Neuron (in vitro differentiated cells): Measurements from ENCODE around the gene GPC4.

Experiments
- H2AFZ ChIP-seq: one replicate; pipeline ENCODE4 v1.6.1; 2013; ENCODE audit warnings: low read depth, mild to moderate bottlenecking, inconsistent platforms, low read length, moderate library complexity
- H3K27me3 ChIP-seq: one replicate; pipeline ENCODE4 v1.6.1; 2013; ENCODE audit warnings: low read length; ENCODE audit not compliant: insufficient read depth
- H3K36me3 ChIP-seq: one replicate; pipeline ENCODE4 v1.6.1; 2013; ENCODE audit warnings: low read length; ENCODE audit not compliant: insufficient read depth
- H3K4me1 ChIP-seq: one replicate; pipeline ENCODE4 v1.6.1; 2013; ENCODE audit warnings: low read length; ENCODE audit not compliant: insufficient read depth
- H3K4me3 ChIP-seq: 2 replicates; pipeline ENCODE4 v1.5.1; 2013; ENCODE audit warnings: mild to moderate bottlenecking, low read length, moderate library complexity
- H3K9me3 ChIP-seq: one replicate; pipeline ENCODE4 v1.6.1; 2013; ENCODE audit warnings: low read length

Gene GPC4

GRCh38 chrX:133373386-133374079 lies 41.8 kb downstream of the GPC4 start:
- H3K9me3 ChIP-seq: no peaks in the 10 kb centered on the region

GRCh38 chrX:133370696-133371275 lies 44.5 kb downstream of the GPC4 start:
- no peak overlapping the region for H2AFZ ChIP-seq
- no peaks in the 10 kb centered on the region for H3K9me3 ChIP-seq
- no peaks in the 10 kb centered on the region for H3K27me3 ChIP-seq
- H3K4me1 ChIP-seq: peaks cover 14% of the 10 kb centered on the region
- H3K36me3 ChIP-seq: peaks cover 11% of the 10 kb centered on the region
- H3K4me3 ChIP-seq: no peak overlapping the region

More at GRCh38 chrX:133373386-133374079, 41.8 kb downstream of the GPC4 start:
- Histone ChIP-seq H3K27me3 (no peaks in the 10 kb centered on the region), H3K4me3 (no peak overlapping the region), H2AFZ (no peak overlapping the region), H3K4me1 (peaks cover 26% of the 10 kb centered on the region), H3K36me3 (peaks cover 7% of the 10 kb centered on the region)

- H3K36me3 ChIP-seq: peaks cover 11% of the 10 kb centered on the region
- peaks cover 4% of the 10 kb centered on the region for H3K4me1 ChIP-seq
These were observed 46.2 kb downstream of the GPC4 start for GRCh38 chrX:133369065-133369464.

GRCh38 chrX:133366735-133367134 lies 48.6 kb downstream of the GPC4 start:
- H3K36me3 ChIP-seq: peaks cover 4% of the 10 kb centered on the region
- no peaks in the 10 kb centered on the region for H3K9me3 ChIP-seq

More at GRCh38 chrX:133369065-133369464, 46.2 kb downstream of the GPC4 start:
- Histone ChIP-seq H2AFZ (no peak overlapping the region), H3K9me3 (no peaks in the 10 kb centered on the region), H3K4me3 (no peak overlapping the region), H3K27me3 (no peaks in the 10 kb centered on the region)

GRCh38 chrX:133365871-133366611 lies 49.2 kb downstream of the GPC4 start:
- H2AFZ ChIP-seq: no peak overlapping the region
- no peaks in the 10 kb centered on the region for H3K9me3 ChIP-seq
- no peaks in the 10 kb centered on the region for H3K27me3 ChIP-seq
- H3K36me3 ChIP-seq: peaks cover 4% of the 10 kb centered on the region
- no peak overlapping the region for H3K4me3 ChIP-seq
- peaks cover 2% of the 10 kb centered on the region for H3K4me1 ChIP-seq

More at GRCh38 chrX:133366735-133367134, 48.6 kb downstream of the GPC4 start:
- H3K4me1 ChIP-seq: no peaks in the 10 kb centered on the region
- no peak overlapping the region for H2AFZ ChIP-seq
- no peaks in the 10 kb centered on the region for H3K27me3 ChIP-seq
- H3K4me3 ChIP-seq: no peak overlapping the region

GRCh38 chrX:133364865-133365264 lies 50.4 kb downstream of the GPC4 start:
- H3K4me3 ChIP-seq: no peak overlapping the region
- H3K36me3 ChIP-seq: peaks cover 4% of the 10 kb centered on the region
- no peaks in the 10 kb centered on the region for H3K27me3 ChIP-seq
- H3K4me1 ChIP-seq: peaks cover 8% of the 10 kb centered on the region
- no peak overlapping the region for H2AFZ ChIP-seq
- no peaks in the 10 kb centered on the region for H3K9me3 ChIP-seq

GRCh38 chrX:133364196-133364595 lies 51.1 kb downstream of the GPC4 start:
- Histone ChIP-seq H3K4me1 (peaks cover 13% of the 10 kb centered on the region), H2AFZ (no peak overlapping the region), H3K4me3 (no peak overlapping the region), H3K9me3 (no peaks in the 10 kb centered on the region), H3K27me3 (no peaks in the 10 kb centered on the region), H3K36me3 (peaks cover 4% of the 10 kb centered on the region)

GRCh38 chrX:133362538-133362937 lies 52.8 kb downstream of the GPC4 start:
- Histone ChIP-seq H3K27me3 (no peaks in the 10 kb centered on the region), H3K9me3 (no peaks in the 10 kb centered on the region), H3K4me3 (no peak overlapping the region), H3K4me1 (peaks cover 16% of the 10 kb centered on the region), H2AFZ (no peak overlapping the region), H3K36me3 (peaks cover 7% of the 10 kb centered on the region)

- Histone ChIP-seq H3K4me1 (peaks cover 16% of the 10 kb centered on the region), H3K36me3 (peaks cover 13% of the 10 kb centered on the region), H3K4me3 (no peak overlapping the region), H3K9me3 (no peaks in the 10 kb centered on the region), H2AFZ (no peak overlapping the region), H3K27me3 (no peaks in the 10 kb centered on the region)
These were observed 55.8 kb downstream of the GPC4 start for GRCh38 chrX:133359466-133359865.

- H3K36me3 ChIP-seq: peaks cover 12% of the 10 kb centered on the region
- no peak overlapping the region for H3K4me3 ChIP-seq
- peaks cover 3% of the 10 kb centered on the region for H3K27me3 ChIP-seq
- H2AFZ ChIP-seq: no peak overlapping the region
- no peaks in the 10 kb centered on the region for H3K9me3 ChIP-seq
- H3K4me1 ChIP-seq: peaks cover 7% of the 10 kb centered on the region
These were observed 62.1 kb downstream of the GPC4 start for GRCh38 chrX:133353233-133353632.

GRCh38 chrX:133350751-133351150 lies 64.5 kb downstream of the GPC4 start:
- Histone ChIP-seq H3K36me3 (peaks cover 9% of the 10 kb centered on the region), H3K9me3 (no peaks in the 10 kb centered on the region), H3K4me1 (peaks cover 7% of the 10 kb centered on the region), H3K4me3 (no peak overlapping the region), H2AFZ (no peak overlapping the region), H3K27me3 (peaks cover 3% of the 10 kb centered on the region)

GRCh38 chrX:133346026-133346425 lies 69.3 kb downstream of the GPC4 start:
- Histone ChIP-seq H3K36me3 (peaks cover 4% of the 10 kb centered on the region), H3K9me3 (no peaks in the 10 kb centered on the region), H3K27me3 (peaks cover 3% of the 10 kb centered on the region), H3K4me3 (no peak overlapping the region), H3K4me1 (peaks cover 7% of the 10 kb centered on the region), H2AFZ (no peak overlapping the region)

GRCh38 chrX:133339566-133339965 lies 75.7 kb downstream of the GPC4 start:
- Histone ChIP-seq H2AFZ (no peak overlapping the region), H3K36me3 (peaks cover 18% of the 10 kb centered on the region), H3K27me3 (no peaks in the 10 kb centered on the region), H3K4me3 (no peak overlapping the region), H3K9me3 (no peaks in the 10 kb centered on the region), H3K4me1 (peaks cover 3% of the 10 kb centered on the region)
